Pancreas (tissue), 10 donors: Measurements from ENCODE around the gene TKT. TPM values are rescaled to one million over a fixed set of nuclear protein-coding genes. Genes with fewer than 3 reads are reported as not detected.

Source experiments
- ATAC-seq, 4 donors: fragments of 200-7000 bp; cut with Tn5 transposase; one replicate each; pipeline versions ENCODE4 v1.8.0 to v1.9.1; 2020; ENCODE audit warnings: mild to moderate bottlenecking in 4 of 4, moderate library complexity in 4 of 4
- DNase-seq, 6 donors: peaks; one replicate each; pipeline ENCODE4 v3.0.0-alpha.2; 2020
- FAIRE-seq: peaks from 2 replicates; lab custom pipeline; 2012; peaks lifted over from hg19 to GRCh38; lab: Jason Lieb, UNC
- H3K27ac ChIP-seq, 4 donors: fragments of 200-600 bp; sonication (generic); 1 replicate in 3 of 4; 2 replicates in 1 of 4; pipeline versions ENCODE4 v1.5.0 to v1.8.0; 2020
- H3K27me3 ChIP-seq, 4 donors: fragments of 200-600 bp; one replicate each; pipeline ENCODE4 v1.8.0; 2021
- H3K36me3 ChIP-seq, 3 donors: fragments of 200-600 bp; sonication (generic) in 1 of 3; one replicate each; pipeline versions ENCODE4 v1.5.0 to v1.8.0; 2020 to 2021
- H3K4me1 ChIP-seq, 3 donors: fragments of 200-600 bp; one replicate each; pipeline ENCODE4 v1.8.0; 2021
- H3K4me3 ChIP-seq, 4 donors: fragments of 200-600 bp; sonication (generic) in 2 of 4; one replicate each; pipeline versions ENCODE4 v1.5.0 to v1.8.0; 2020 to 2021
- H3K9me3 ChIP-seq, 4 donors: fragments of 200-600 bp; one replicate each; pipeline ENCODE4 v1.8.0; 2021
- WGBS, 2 donors: extraction: QIAGEN DNeasy Blood & Tissue Kit; methylation state at CpG; one replicate each; pipeline ENCODE4 v1.1.7; 2013; 5-methylcytosine and 5-hydroxymethylcytosine counted together
- intact Hi-C, 3 donors: fragments of 100-400 bp; cut with DNase I; formaldehyde crosslinking; loops; one replicate each; pipeline versions ENCODE4 v1.11.1 to v1.14.2; 2022
- polyA plus RNA-seq, 2 donors: library from polyadenylated mRNA; stranded (reverse); fragments of 200-250 nt; gene quantifications; one replicate each; pipeline ENCODE4 v1.2.3, GENCODE V29; 2013
- total RNA-seq, 6 donors: library from RNA; stranded (reverse); fragmentation: NEBNext Ultra II Directional in 4 of 6; extraction: Animal tissue kit (Norgen Biotek cat#: 25700) in 4 of 6; gene quantifications; one replicate each; pipeline versions ENCODE4 v1.2.1 to v1.2.4, GENCODE V29; 2021 to 2023
- TF ChIP-seq, protein P1 (sequence below), 4 donors: fragments of 200-600 bp; sonication (generic) in 3 of 4; IDR thresholded peaks; one replicate each; pipeline versions ENCODE4 v1.5.0 to v1.8.0; 2021; ENCODE audit warnings: antibody characterized with exemption in 4 of 4
- donor health status: healthy with polysubstance abuse.
- donor health status: DM: no; HTN: no; CAD: no; lungs with moderate emphysema.
- donor health status: DM: no; HTN: no; CAD: no.
- donor health status: control.
- donor health status: control.
- donor health status: Bipolar disorder and iron deficiency.
- donor health status: DM: yes; HTN: yes; CAD: no.
- donor health status: DM: no; HTN: no; CAD: no.
- donor health status: DM: no; HTN: no; CAD: no.
- donor health status: DM: yes; HTN: yes; CAD: no.

TKT gene
- total and polyA plus RNA-seq, 8 donors, result 114 to 306 (median 195) TPM

DNA sequence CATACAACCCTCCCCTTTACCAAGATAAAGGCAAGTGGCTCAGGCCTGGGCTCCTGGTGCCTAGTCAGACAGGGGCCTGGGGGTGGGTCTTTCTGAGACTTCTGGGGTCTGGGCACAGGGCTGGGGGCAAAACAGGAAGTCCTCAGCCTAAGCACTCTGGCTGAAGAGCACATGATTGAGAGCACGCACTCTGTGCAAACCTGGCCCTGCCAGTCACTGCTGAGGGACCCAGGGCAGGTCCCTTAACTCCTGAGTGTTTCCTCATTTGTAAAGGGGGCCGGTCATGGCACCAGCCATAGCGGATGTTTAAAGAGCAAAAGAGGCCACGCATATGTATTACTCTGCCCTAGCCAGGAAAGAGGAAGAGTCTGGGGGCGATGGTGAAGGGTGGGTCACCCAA is 16.0 kb downstream of the TKT start:
- WGBS, 2 donors, result 87 to 91% methylated on average over 5 of the region's 5 CpGs
- Histone ChIP-seq H3K27me3 (no peaks in the 10 kb centered on the region), H3K9me3 (no peaks in the 10 kb centered on the region), H3K4me1 (peaks cover 39 to 78% (median 44%) of the 10 kb centered on the region in 3 donors), H3K36me3 (peaks cover 0 to 15% (median 7%) of the 10 kb centered on the region in 3 donors), H3K4me3 (no peak overlapping the region), H3K27ac (peak overlapping the region in 2 of 4 donors; percentile 59 to 72)
- FAIRE-seq, result no peak
- TF ChIP-seq, protein P1, sequence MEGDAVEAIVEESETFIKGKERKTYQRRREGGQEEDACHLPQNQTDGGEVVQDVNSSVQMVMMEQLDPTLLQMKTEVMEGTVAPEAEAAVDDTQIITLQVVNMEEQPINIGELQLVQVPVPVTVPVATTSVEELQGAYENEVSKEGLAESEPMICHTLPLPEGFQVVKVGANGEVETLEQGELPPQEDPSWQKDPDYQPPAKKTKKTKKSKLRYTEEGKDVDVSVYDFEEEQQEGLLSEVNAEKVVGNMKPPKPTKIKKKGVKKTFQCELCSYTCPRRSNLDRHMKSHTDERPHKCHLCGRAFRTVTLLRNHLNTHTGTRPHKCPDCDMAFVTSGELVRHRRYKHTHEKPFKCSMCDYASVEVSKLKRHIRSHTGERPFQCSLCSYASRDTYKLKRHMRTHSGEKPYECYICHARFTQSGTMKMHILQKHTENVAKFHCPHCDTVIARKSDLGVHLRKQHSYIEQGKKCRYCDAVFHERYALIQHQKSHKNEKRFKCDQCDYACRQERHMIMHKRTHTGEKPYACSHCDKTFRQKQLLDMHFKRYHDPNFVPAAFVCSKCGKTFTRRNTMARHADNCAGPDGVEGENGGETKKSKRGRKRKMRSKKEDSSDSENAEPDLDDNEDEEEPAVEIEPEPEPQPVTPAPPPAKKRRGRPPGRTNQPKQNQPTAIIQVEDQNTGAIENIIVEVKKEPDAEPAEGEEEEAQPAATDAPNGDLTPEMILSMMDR (IDR thresholded peaks at IDR 0.05), result no peak
- no peak for DNase-seq
- ATAC-seq, result no peak
- intact Hi-C loops, result no loop called here

DNA sequence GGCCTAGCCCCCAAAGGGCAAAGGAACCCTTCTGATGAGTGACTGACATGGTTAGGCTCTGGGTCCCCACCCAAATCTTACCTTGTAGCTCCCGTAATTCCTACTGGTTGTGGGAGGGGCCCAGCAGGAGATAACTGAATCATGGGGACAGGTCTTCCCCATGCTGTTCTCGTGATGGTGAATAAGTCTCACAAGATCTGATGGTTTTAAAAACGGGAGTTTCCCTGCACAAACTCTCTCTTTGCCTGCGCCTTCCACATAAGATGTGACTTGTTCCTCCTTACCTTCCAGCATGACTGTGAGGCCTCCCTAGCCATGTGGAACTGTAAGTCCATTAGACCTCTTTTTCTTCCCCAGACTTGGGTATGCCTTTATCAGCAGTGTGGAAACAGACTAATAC is 16.9 kb downstream of the TKT start:
- WGBS, 2 donors, result 83 to 89% methylated on average over 4 of the region's 4 CpGs
- ATAC-seq, result no peak
- H3K4me3 ChIP-seq, result no peak overlapping the region
- no peaks in the 10 kb centered on the region for H3K9me3 ChIP-seq
- intact Hi-C loops, result no loop called here
- H3K4me1 ChIP-seq, result peaks cover 33 to 69% (median 40%) of the 10 kb centered on the region in 3 donors
- no peaks in the 10 kb centered on the region for H3K27me3 ChIP-seq
- peak overlapping the region in 3 of 4 donors; percentile 28 to 72 (median 68) for H3K27ac ChIP-seq
- FAIRE-seq, result no peak
- DNase-seq, result no peak
- H3K36me3 ChIP-seq, result peaks cover 3 to 24% (median 16%) of the 10 kb centered on the region in 3 donors
- TF ChIP-seq, protein P1 (IDR thresholded peaks at IDR 0.05), result no peak

DNA sequence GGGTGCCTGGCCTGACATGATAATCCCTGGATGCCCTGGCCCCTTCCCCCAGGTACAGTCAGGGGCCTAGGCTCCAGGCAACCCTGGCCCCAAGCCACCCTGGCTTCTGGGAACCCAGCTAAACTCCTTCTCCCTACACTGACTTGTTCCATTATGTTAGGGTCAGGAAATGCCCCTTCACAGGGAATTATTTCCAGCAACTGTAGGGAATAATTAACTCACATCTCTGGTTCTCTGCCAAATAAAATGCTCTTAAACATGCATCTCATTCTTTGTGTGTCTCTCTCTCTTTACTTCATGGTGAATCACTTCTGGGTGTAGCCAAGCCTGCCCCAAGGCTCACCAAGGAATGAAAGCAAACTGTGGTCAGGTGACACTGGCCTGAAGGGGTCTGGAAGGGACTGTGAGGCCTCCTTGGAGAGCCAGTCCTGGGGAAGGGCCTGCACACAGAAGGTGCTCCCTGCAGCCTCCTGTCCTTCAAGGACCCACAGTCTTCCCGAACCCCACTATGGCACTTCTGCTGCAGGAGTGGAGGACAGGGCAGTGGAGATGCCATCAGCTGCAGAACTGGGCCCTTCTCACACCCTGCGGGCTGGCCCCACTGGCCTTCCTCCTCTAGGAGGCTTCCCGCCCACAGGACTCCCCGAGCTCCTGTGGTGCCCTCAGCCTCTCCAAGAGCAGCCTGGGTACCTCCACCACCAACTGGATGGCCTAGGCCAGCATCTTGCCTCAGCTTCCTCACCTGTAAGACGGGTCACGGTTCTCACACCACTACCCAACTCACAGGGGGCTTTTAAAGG is 17.6 kb downstream of the TKT start:
- 75 to 79% methylated on average over 6 of the region's 6 CpGs for WGBS, 2 donors
- Histone ChIP-seq H3K9me3 (no peaks in the 10 kb centered on the region), H3K27ac (peak overlapping the region in 3 of 4 donors; percentile 28 to 72 (median 68)), H3K36me3 (peaks cover 3 to 30% (median 22%) of the 10 kb centered on the region in 3 donors), H3K4me1 (peaks cover 26 to 63% (median 34%) of the 10 kb centered on the region in 3 donors), H3K27me3 (no peaks in the 10 kb centered on the region), H3K4me3 (no peak overlapping the region)
- no peak for FAIRE-seq
- DNase-seq, result peak in 5 of 6 donors; percentile 43 to 73 (median 46)
- peak; percentile 51 to 73 (median 68) for ATAC-seq
- intact Hi-C loops, result no loop called here
- TF ChIP-seq, protein P1 (IDR thresholded peaks at IDR 0.05), result no peak

DNA sequence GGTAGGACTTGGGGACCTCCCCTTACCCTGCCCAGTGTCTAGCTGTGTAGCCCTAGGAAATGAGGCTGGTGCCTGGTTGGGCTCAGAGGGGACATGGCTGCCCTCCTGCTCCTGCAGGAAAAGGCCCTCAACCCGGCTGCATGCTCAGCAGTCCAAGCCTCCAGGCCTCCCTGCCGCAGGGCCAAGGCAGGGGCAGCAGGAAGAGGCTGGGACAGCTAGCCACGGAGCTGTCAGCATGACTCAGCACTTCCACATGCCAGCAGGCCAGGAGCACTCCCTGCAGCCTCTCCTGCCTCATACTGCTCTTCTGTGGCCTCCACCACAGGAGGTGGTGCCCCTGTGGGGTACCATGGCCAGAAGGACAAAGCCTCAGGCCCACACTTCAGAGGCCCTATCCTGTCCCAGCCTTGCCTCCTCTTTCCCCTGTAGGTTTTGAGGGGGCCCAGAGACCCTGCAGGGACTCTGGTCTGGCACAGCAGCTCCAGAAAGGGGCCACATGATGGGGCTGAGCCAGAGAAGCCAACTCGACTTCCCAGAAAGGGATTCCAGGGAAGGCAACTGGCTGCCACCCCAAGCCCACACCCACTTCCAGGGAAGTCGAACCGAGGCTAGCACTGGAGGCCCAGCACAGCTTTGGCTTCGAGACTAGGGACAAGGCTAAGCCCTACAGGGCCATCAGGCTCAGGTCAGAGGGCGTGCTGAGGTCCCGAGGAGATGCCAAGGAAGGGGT is 19.5 kb downstream of the TKT start:
- Histone ChIP-seq H3K4me3 (no peak overlapping the region), H3K27ac (peak overlapping the region in 3 of 4 donors; percentile 1 to 69 (median 59)), H3K9me3 (no peaks in the 10 kb centered on the region), H3K27me3 (no peaks in the 10 kb centered on the region), H3K4me1 (peaks cover 8 to 43% (median 15%) of the 10 kb centered on the region in 3 donors), H3K36me3 (peaks cover 3 to 42% (median 38%) of the 10 kb centered on the region in 3 donors)
- FAIRE-seq (no peak), DNase-seq (peak in 5 of 6 donors; percentile 50 to 79 (median 64)), ATAC-seq (peak; percentile 35 to 79 (median 73))
- TF ChIP-seq, protein P1 (IDR thresholded peaks at IDR 0.05), result no peak
- 61 to 64% methylated on average over 9 of the region's 9 CpGs for WGBS, 2 donors
- intact Hi-C loops, result no loop called here
